ENCODE results near the gene HBS1L.

HBS1L gene

GRCh38 chr6:135004399-135004798, 50.2 kb downstream of the HBS1L start:
- no CpG with 5 or more reads among the region's 2 CpGs for WGBS (ENCODE audit: insufficient coverage, insufficient read length)
- no peaks in the 10 kb centered on the region for H3K36me3 ChIP-seq (ENCODE audit: control insufficient read depth, insufficient read depth, low read length)
- H3K9me3 ChIP-seq (ENCODE audit: control insufficient read depth, insufficient read depth, low read length): no peaks in the 10 kb centered on the region
- no peak for DNase-seq (ENCODE audit: low read depth, low spot score)
- H3K4me3 ChIP-seq (ENCODE audit: low read length): no peak overlapping the region
- no peaks in the 10 kb centered on the region for H3K27me3 ChIP-seq (ENCODE audit: control insufficient read depth, insufficient read depth, low read length)
- no peaks in the 10 kb centered on the region for H3K4me1 ChIP-seq (ENCODE audit: control insufficient read depth, insufficient read depth, low read length)
- H3K27ac ChIP-seq (ENCODE audit: low read length): no peak overlapping the region

GRCh38 chr6:135002974-135003703, 51.5 kb downstream of the HBS1L start:
- Histone ChIP-seq H3K4me1 (ENCODE audit: control insufficient read depth, insufficient read depth, low read length) (no peaks in the 10 kb centered on the region), H3K9me3 (ENCODE audit: control insufficient read depth, insufficient read depth, low read length) (no peaks in the 10 kb centered on the region), H3K4me3 (ENCODE audit: low read length) (no peak overlapping the region), H3K36me3 (ENCODE audit: control insufficient read depth, insufficient read depth, low read length) (no peaks in the 10 kb centered on the region), H3K27ac (ENCODE audit: low read length) (no peak overlapping the region), H3K27me3 (ENCODE audit: control insufficient read depth, insufficient read depth, low read length) (no peaks in the 10 kb centered on the region)
- WGBS (ENCODE audit: insufficient coverage, insufficient read length): no CpG with 5 or more reads among the region's 6 CpGs
- DNase-seq (ENCODE audit: low read depth, low spot score): no peak

- DNase-seq (ENCODE audit: low read depth, low spot score): no peak
- no peaks in the 10 kb centered on the region for H3K27me3 ChIP-seq (ENCODE audit: control insufficient read depth, insufficient read depth, low read length)
- H3K36me3 ChIP-seq (ENCODE audit: control insufficient read depth, insufficient read depth, low read length): no peaks in the 10 kb centered on the region
- H3K4me1 ChIP-seq (ENCODE audit: control insufficient read depth, insufficient read depth, low read length): no peaks in the 10 kb centered on the region
- H3K9me3 ChIP-seq (ENCODE audit: control insufficient read depth, insufficient read depth, low read length): no peaks in the 10 kb centered on the region
- H3K27ac ChIP-seq (ENCODE audit: low read length): no peak overlapping the region
- no peak overlapping the region for H3K4me3 ChIP-seq (ENCODE audit: low read length)
- no CpG with 5 or more reads among the region's 5 CpGs for WGBS (ENCODE audit: insufficient coverage, insufficient read length)
These were observed 52.3 kb downstream of the HBS1L start for GRCh38 chr6:135002229-135002844.

GRCh38 chr6:134999107-134999506, 55.5 kb downstream of the HBS1L start:
- no peak overlapping the region for H3K4me3 ChIP-seq (ENCODE audit: low read length)
- no peak overlapping the region for H3K27ac ChIP-seq (ENCODE audit: low read length)
- H3K27me3 ChIP-seq (ENCODE audit: control insufficient read depth, insufficient read depth, low read length): no peaks in the 10 kb centered on the region
- H3K9me3 ChIP-seq (ENCODE audit: control insufficient read depth, insufficient read depth, low read length): no peaks in the 10 kb centered on the region
- DNase-seq (ENCODE audit: low read depth, low spot score): no peak
- H3K4me1 ChIP-seq (ENCODE audit: control insufficient read depth, insufficient read depth, low read length): no peaks in the 10 kb centered on the region
- H3K36me3 ChIP-seq (ENCODE audit: control insufficient read depth, insufficient read depth, low read length): no peaks in the 10 kb centered on the region
- no CpG with 5 or more reads among the region's 1 CpG for WGBS (ENCODE audit: insufficient coverage, insufficient read length)

GRCh38 chr6:134997133-134997995, 57.3 kb downstream of the HBS1L start:
- no peak for DNase-seq (ENCODE audit: low read depth, low spot score)
- no CpG with 5 or more reads among the region's 9 CpGs for WGBS (ENCODE audit: insufficient coverage, insufficient read length)
- Histone ChIP-seq H3K36me3 (ENCODE audit: control insufficient read depth, insufficient read depth, low read length) (no peaks in the 10 kb centered on the region), H3K4me3 (ENCODE audit: low read length) (no peak overlapping the region), H3K27me3 (ENCODE audit: control insufficient read depth, insufficient read depth, low read length) (no peaks in the 10 kb centered on the region), H3K9me3 (ENCODE audit: control insufficient read depth, insufficient read depth, low read length) (no peaks in the 10 kb centered on the region), H3K4me1 (ENCODE audit: control insufficient read depth, insufficient read depth, low read length) (no peaks in the 10 kb centered on the region), H3K27ac (ENCODE audit: low read length) (no peak overlapping the region)

GRCh38 chr6:134995536-134995935, 59.1 kb downstream of the HBS1L start:
- Histone ChIP-seq H3K27ac (ENCODE audit: low read length) (no peak overlapping the region), H3K4me1 (ENCODE audit: control insufficient read depth, insufficient read depth, low read length) (no peaks in the 10 kb centered on the region; the same call in 1 of the 2 replicates), H3K36me3 (ENCODE audit: control insufficient read depth, insufficient read depth, low read length) (no peaks in the 10 kb centered on the region), H3K9me3 (ENCODE audit: control insufficient read depth, insufficient read depth, low read length) (no peaks in the 10 kb centered on the region), H3K4me3 (ENCODE audit: low read length) (no peak overlapping the region), H3K27me3 (ENCODE audit: control insufficient read depth, insufficient read depth, low read length) (no peaks in the 10 kb centered on the region)
- DNase-seq (ENCODE audit: low read depth, low spot score): no peak
- WGBS (ENCODE audit: insufficient coverage, insufficient read length): no CpG with 5 or more reads among the region's 1 CpG

- Histone ChIP-seq H3K27me3 (ENCODE audit: control insufficient read depth, insufficient read depth, low read length) (no peaks in the 10 kb centered on the region), H3K27ac (ENCODE audit: low read length) (no peak overlapping the region), H3K4me3 (ENCODE audit: low read length) (no peak overlapping the region), H3K36me3 (ENCODE audit: control insufficient read depth, insufficient read depth, low read length) (no peaks in the 10 kb centered on the region), H3K4me1 (ENCODE audit: control insufficient read depth, insufficient read depth, low read length) (no peaks in the 10 kb centered on the region; the same call in 1 of the 2 replicates), H3K9me3 (ENCODE audit: control insufficient read depth, insufficient read depth, low read length) (no peaks in the 10 kb centered on the region)
- DNase-seq (ENCODE audit: low read depth, low spot score): no peak
These were observed 60.2 kb downstream of the HBS1L start for GRCh38 chr6:134994431-134994830.

GRCh38 chr6:134992155-134992554, 62.5 kb downstream of the HBS1L start:
- DNase-seq (ENCODE audit: low read depth, low spot score): no peak
- Histone ChIP-seq H3K9me3 (ENCODE audit: control insufficient read depth, insufficient read depth, low read length) (no peaks in the 10 kb centered on the region), H3K27me3 (ENCODE audit: control insufficient read depth, insufficient read depth, low read length) (no peaks in the 10 kb centered on the region), H3K4me3 (ENCODE audit: low read length) (no peak overlapping the region), H3K4me1 (ENCODE audit: control insufficient read depth, insufficient read depth, low read length) (no peaks in the 10 kb centered on the region; the same call in 1 of the 2 replicates), H3K27ac (ENCODE audit: low read length) (no peak overlapping the region), H3K36me3 (ENCODE audit: control insufficient read depth, insufficient read depth, low read length) (no peaks in the 10 kb centered on the region)
- no CpG with 5 or more reads among the region's 6 CpGs for WGBS (ENCODE audit: insufficient coverage, insufficient read length)

- no peaks in the 10 kb centered on the region for H3K36me3 ChIP-seq (ENCODE audit: control insufficient read depth, insufficient read depth, low read length)
- H3K27me3 ChIP-seq (ENCODE audit: control insufficient read depth, insufficient read depth, low read length): no peaks in the 10 kb centered on the region
- no CpG with 5 or more reads among the region's 3 CpGs for WGBS (ENCODE audit: insufficient coverage, insufficient read length)
These were observed 64.4 kb downstream of the HBS1L start for GRCh38 chr6:134990262-134990661.

GRCh38 chr6:134984821-134985220, 69.8 kb downstream of the HBS1L start:
- no peaks in the 10 kb centered on the region for H3K27me3 ChIP-seq (ENCODE audit: control insufficient read depth, insufficient read depth, low read length)
- no peaks in the 10 kb centered on the region for H3K9me3 ChIP-seq (ENCODE audit: control insufficient read depth, insufficient read depth, low read length)
- no CpG with 5 or more reads among the region's 1 CpG for whole genome bisulfite sequencing (ENCODE audit: insufficient coverage, insufficient read length)
- no peaks in the 10 kb centered on the region; the same call in 1 of the 2 replicates for H3K36me3 ChIP-seq (ENCODE audit: control insufficient read depth, insufficient read depth, low read length)
- H3K27ac ChIP-seq (ENCODE audit: low read length): no peak overlapping the region
- no peaks in the 10 kb centered on the region for H3K4me1 ChIP-seq (ENCODE audit: control insufficient read depth, insufficient read depth, low read length)
- no peak for DNase-seq (ENCODE audit: low read depth, low spot score)
- no peak overlapping the region for H3K4me3 ChIP-seq (ENCODE audit: low read length)

More at GRCh38 chr6:134990262-134990661, 64.4 kb downstream of the HBS1L start:
- no peak for DNase-seq (ENCODE audit: low read depth, low spot score)
- no peak overlapping the region for H3K4me3 ChIP-seq (ENCODE audit: low read length)
- no peaks in the 10 kb centered on the region for H3K9me3 ChIP-seq (ENCODE audit: control insufficient read depth, insufficient read depth, low read length)
- no peak overlapping the region for H3K27ac ChIP-seq (ENCODE audit: low read length)
- H3K4me1 ChIP-seq (ENCODE audit: control insufficient read depth, insufficient read depth, low read length): no peaks in the 10 kb centered on the region; the same call in 1 of the 2 replicates

All from iPS DF 6.9 (cell line).